GM19025 (cell line): ENCODE measurements around the gene PELI3.

Experiments used
- ATAC-seq: cut with Tn5 transposase; IDR thresholded peaks from one replicate; pipeline ENCODE4 v1.9.1; 2021; ENCODE audit warnings: mild to moderate bottlenecking, low read depth, moderate library complexity; ENCODE audit not compliant: unreplicated experiment

The PELI3 gene

GRCh38 chr11:66494935-66495334 lies 28.2 kb downstream of the PELI3 start:
- no peak for ATAC-seq

DNA sequence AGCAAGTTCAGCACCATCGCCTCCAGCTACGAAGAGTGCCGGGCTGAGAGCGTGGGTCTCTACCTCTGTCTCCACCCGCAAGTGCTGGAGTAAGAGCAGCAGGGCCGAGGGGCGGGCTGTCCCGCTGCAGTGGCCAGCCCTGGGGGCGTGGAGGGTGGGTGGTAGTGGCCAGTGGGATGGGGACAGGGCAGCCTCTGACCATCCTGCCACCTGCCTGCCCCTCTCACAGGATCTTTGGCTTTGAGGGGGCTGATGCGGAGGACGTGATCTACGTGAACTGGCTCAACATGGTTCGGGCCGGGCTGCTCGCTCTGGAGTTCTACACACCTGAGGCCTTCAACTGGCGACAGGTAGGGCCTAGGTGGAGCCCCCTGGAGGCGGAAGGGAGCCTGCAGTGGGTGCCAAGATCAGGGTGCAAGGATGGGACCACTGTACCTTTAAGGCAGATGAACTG lies 28.7 kb downstream of the PELI3 start:
- ATAC-seq, result no peak

DNA sequence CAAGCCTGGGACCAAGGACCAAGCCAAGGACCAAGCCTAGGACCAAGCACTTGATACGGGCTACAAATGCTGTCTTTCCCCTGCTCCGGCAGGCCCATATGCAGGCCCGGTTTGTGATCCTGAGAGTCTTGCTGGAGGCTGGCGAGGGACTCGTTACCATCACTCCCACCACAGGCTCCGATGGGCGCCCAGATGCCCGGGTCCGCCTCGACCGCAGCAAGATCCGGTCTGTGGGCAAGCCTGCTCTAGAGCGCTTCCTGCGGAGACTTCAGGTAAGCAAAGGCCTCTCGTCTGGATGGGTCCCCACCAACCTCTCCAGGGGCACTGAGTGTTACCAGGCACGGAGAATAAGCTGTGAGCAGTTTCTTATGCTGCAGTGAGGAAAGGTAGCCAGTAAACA lies 30.5 kb downstream of the PELI3 start:
- no peak for ATAC-seq

GRCh38 chr11:66498506-66498905 lies 31.8 kb downstream of the PELI3 start:
- ATAC-seq, result no peak

DNA sequence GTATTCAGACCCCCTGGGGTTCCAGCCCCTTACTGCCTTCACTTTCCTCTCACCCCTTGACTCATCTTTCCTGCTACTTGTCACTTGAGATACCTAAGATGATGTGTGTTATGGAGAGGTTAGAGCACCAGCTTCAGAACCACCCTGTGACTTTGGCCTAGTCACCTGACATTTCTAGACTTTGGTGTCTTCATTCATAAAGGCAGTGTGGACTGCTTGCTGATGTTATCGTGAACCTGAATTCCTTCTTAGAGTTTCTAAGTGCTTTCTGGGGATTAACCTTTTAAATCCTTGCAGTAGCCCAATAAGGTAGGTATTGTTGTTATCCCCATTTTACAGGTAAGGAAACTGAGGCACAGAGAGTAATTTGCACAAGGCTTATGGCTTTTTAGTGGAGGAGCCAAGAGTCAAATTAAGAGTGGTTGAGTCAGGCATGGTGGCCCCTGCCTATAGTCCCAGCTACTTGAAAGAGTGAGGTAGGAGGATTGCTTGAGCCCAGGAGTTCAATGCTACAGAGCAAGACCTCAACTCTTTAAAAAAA lies 38.6 kb downstream of the PELI3 start:
- no peak for ATAC-seq

DNA sequence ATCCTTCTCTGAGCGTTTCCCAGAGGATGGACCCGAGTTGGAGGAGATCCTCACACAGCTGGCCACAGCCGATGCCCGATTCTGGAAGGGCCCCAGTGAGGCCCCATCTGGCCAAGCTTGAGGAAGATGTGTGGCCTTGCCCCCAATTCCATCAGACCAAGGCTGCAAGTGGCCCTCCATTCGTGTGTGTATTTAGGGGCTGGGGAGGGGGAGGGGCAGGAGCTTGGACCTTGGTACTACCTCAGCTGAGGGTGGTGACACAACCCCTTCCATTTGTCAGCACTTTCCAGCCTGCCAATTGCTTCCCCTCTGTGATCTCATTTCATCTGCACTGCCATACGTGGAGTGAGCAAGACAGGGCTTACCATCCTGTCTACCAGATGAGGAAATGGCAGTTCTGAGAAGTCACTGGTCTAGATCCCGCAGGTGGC lies 42.4 kb downstream of the PELI3 start:
- no peak for ATAC-seq

- ATAC-seq, result peak; percentile 91
These were observed 43.7 kb downstream of the PELI3 start, which contains the start of gene BBS1 for GRCh38 chr11:66510271-66510989. BBS1 (plus strand) TSS chr11:66510635; CDS start chr11:66510660, 25 bp downstream.

DNA sequence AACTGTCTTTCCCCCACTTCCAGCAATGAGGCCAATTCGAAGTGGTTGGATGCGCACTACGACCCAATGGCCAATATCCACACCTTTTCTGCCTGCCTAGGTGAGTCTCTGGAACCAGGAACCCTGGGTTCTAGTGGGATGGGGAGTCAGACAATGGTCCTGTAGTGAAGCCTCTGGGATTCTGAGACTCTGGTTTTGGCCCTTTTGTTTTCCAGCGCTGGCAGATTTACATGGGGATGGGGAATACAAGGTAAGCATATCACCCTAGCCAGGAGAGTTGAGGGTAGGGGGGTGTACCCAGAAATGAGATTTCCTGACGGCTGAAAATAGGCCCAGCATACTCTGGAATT lies 44.3 kb downstream of the PELI3 start:
- no peak for ATAC-seq

- ATAC-seq, result no peak
These were observed 56.9 kb downstream of the PELI3 start for GRCh38 chr11:66523611-66524010.

GRCh38 chr11:66524304-66525040 lies 57.8 kb downstream of the PELI3 start:
- no peak for ATAC-seq
